ENCODE data around the gene PPAT. TPM values are rescaled to one million over a fixed set of nuclear protein-coding genes. Genes with fewer than 3 reads are reported as not detected.
"Not testable (repeated sequence)": the region's sequence is repeated elsewhere in the genome, so short reads cannot be mapped to it uniquely, and the experiment has no call there.

The PPAT gene
- total and polyA plus RNA-seq, 12 donors = 0.66 to 5.2 (median 2.8) TPM

DNA sequence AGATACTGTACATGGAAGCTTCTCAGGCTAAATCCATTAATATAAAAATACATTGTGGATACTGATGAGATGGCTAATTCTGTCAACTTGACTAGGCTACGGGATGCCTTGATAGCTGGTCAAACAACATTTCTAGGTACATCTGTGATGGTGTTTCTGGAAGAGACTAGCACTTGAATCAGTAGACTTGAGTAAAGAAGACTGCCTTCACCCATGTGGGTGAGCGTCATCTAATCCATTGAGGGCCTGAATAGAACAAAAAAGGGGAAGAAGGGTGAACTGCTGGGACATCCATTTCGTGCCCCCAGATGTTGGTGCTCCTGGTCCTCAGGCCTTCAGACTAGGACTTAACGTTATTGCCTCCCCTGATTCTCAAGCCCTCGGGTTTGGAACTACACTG lies 28.3 kb upstream of the PPAT start:
- Histone ChIP-seq H3K9me3 (no peaks in the 10 kb centered on the region), H3K4me3 (no peak overlapping the region), H3K4me1 (peaks cover 5 to 35% (median 28%) of the 10 kb centered on the region in 9 donors), H3K36me3 (peaks cover 0 to 59% (median 8%) of the 10 kb centered on the region in 9 donors), H3K27ac (no peak overlapping the region), H3K27me3 (no peaks in the 10 kb centered on the region)
- TF ChIP-seq, protein P1, sequence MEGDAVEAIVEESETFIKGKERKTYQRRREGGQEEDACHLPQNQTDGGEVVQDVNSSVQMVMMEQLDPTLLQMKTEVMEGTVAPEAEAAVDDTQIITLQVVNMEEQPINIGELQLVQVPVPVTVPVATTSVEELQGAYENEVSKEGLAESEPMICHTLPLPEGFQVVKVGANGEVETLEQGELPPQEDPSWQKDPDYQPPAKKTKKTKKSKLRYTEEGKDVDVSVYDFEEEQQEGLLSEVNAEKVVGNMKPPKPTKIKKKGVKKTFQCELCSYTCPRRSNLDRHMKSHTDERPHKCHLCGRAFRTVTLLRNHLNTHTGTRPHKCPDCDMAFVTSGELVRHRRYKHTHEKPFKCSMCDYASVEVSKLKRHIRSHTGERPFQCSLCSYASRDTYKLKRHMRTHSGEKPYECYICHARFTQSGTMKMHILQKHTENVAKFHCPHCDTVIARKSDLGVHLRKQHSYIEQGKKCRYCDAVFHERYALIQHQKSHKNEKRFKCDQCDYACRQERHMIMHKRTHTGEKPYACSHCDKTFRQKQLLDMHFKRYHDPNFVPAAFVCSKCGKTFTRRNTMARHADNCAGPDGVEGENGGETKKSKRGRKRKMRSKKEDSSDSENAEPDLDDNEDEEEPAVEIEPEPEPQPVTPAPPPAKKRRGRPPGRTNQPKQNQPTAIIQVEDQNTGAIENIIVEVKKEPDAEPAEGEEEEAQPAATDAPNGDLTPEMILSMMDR (IDR thresholded peaks at IDR 0.05) = no peak
- WGBS, 2 donors = 91% methylated on average over 5 of the region's 5 CpGs
- ATAC-seq (no peak), DNase-seq (no peak)
- intact Hi-C loops (cut with DNase I) = loop anchor here in 1 of 10 donors (10.0 kb wide), 1 partner anchor 511 kb away; the partner anchor contains the start of genes NOA1 and POLR2B

- peaks cover 0 to 74% (median 8%) of the 10 kb centered on the region in 9 donors for H3K36me3 ChIP-seq
- H3K4me3 ChIP-seq = no peak overlapping the region
- H3K4me1 ChIP-seq = peaks cover 5 to 29% (median 22%) of the 10 kb centered on the region in 9 donors
- no peaks in the 10 kb centered on the region for H3K9me3 ChIP-seq
- H3K27me3 ChIP-seq = no peaks in the 10 kb centered on the region
- DNase-seq (no peak), ATAC-seq (no peak)
- intact Hi-C loops (cut with DNase I) = loop anchor here in 1 of 10 donors (10.0 kb wide), 1 partner anchor 513 kb away; the partner anchor contains the start of genes NOA1 and POLR2B
- TF ChIP-seq, protein P1 (IDR thresholded peaks at IDR 0.05) = no peak
- H3K27ac ChIP-seq = no peak overlapping the region
Measured at GRCh38 chr4:56462157-56462556, 26.7 kb upstream of the PPAT start.

DNA sequence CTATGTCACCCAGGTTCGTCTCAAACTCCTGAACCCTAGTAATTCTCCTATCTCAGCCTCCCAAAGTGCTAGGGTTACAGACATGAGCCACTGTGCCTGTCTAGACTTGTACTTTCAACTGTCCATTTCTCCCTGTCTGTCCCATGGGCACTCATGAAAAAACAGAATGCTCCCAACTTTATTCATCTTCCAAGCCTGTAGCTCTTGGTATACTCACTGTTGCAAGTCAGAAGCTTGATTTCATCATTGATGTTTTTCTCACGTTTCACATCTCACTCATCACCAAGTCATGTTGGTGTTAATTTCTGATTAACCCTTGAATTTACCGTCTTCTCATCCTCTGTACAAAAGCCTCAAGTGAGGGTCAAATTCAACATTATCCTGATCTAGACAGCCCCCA lies 24.7 kb upstream of the PPAT start:
- intact Hi-C loops (cut with DNase I) = loop anchor here in 1 of 10 donors (10.0 kb wide), 1 partner anchor 515 kb away; the partner anchor contains the start of genes NOA1 and POLR2B
- Histone ChIP-seq H3K27ac (no peak overlapping the region), H3K9me3 (no peaks in the 10 kb centered on the region), H3K4me1 (peaks cover 0 to 13% (median 7%) of the 10 kb centered on the region in 9 donors), H3K27me3 (no peaks in the 10 kb centered on the region), H3K4me3 (no peak overlapping the region), H3K36me3 (peaks cover 0 to 93% (median 8%) of the 10 kb centered on the region in 9 donors)
- 76 to 81% methylated on average over 3 of the region's 3 CpGs for WGBS, 2 donors
- TF ChIP-seq, protein P1 (IDR thresholded peaks at IDR 0.05) = no peak
- ATAC-seq (no peak), DNase-seq (no peak)

GRCh38 chr4:56450342-56450741 lies 14.9 kb upstream of the PPAT start:
- TF ChIP-seq, protein P1 (IDR thresholded peaks at IDR 0.05) = no peak
- H3K36me3 ChIP-seq = peaks cover 0 to 96% (median 10%) of the 10 kb centered on the region in 9 donors
- no peaks in the 10 kb centered on the region for H3K9me3 ChIP-seq
- no peak overlapping the region for H3K27ac ChIP-seq
- intact Hi-C loops (cut with DNase I) = no loop called here
- WGBS, 2 donors = 94 to 100% methylated on average over 1 of the region's 1 CpG
- no peak for ATAC-seq
- no peaks in the 10 kb centered on the region for H3K27me3 ChIP-seq
- H3K4me3 ChIP-seq = no peak overlapping the region
- no peak for DNase-seq
- no peaks in the 10 kb centered on the region for H3K4me1 ChIP-seq

- H3K27me3 ChIP-seq; intact Hi-C loops (cut with DNase I); DNase-seq; H3K4me3 ChIP-seq; ATAC-seq; H3K27ac ChIP-seq; H3K9me3 ChIP-seq; H3K4me1 ChIP-seq: not testable (repeated sequence)
- H3K36me3 ChIP-seq = peaks cover 0 to 91% (median 10%) of the 10 kb centered on the region in 9 donors
- 99% methylated on average over 4 of the region's 4 CpGs for WGBS, 2 donors
Measured at GRCh38 chr4:56449475-56449874, 14.1 kb upstream of the PPAT start.
